GM21825 (cell line): ENCODE measurements around the gene WSB1.
"Not testable (repeated sequence)": the region's sequence is repeated elsewhere in the genome, so short reads cannot be mapped to it uniquely, and the experiment has no call there.

Source experiments
- ATAC-seq: cut with Tn5 transposase; IDR thresholded peaks from one replicate; pipeline ENCODE4 v1.9.1; 2021; ENCODE audit warnings: mild to moderate bottlenecking, moderate library complexity; ENCODE audit not compliant: unreplicated experiment

Gene WSB1

GRCh38 chr17:27276653-27277156 is 17.2 kb upstream of the WSB1 start:
- no peak for ATAC-seq

- ATAC-seq = not testable (repeated sequence)
Measured at GRCh38 chr17:27279132-27279531, 14.8 kb upstream of the WSB1 start.

GRCh38 chr17:27280527-27280926 is 13.4 kb upstream of the WSB1 start:
- no peak for ATAC-seq

- ATAC-seq = no peak
Measured at GRCh38 chr17:27281438-27281837, 12.5 kb upstream of the WSB1 start.

GRCh38 chr17:27282054-27282551 is 11.8 kb upstream of the WSB1 start:
- no peak for ATAC-seq

- no peak for ATAC-seq
Measured at GRCh38 chr17:27283060-27283459, 10.9 kb upstream of the WSB1 start.

- ATAC-seq = no peak
Measured at GRCh38 chr17:27283751-27284150, 10.2 kb upstream of the WSB1 start.

- no peak for ATAC-seq
Measured at GRCh38 chr17:27284811-27285415, 9.0 kb upstream of the WSB1 start.

GRCh38 chr17:27285516-27285915 is 8.4 kb upstream of the WSB1 start:
- no peak for ATAC-seq

- no peak for ATAC-seq
Measured at GRCh38 chr17:27288183-27288582, 5.7 kb upstream of the WSB1 start.

- no peak for ATAC-seq
Measured at GRCh38 chr17:27289856-27290255, 4.1 kb upstream of the WSB1 start.

- ATAC-seq = no peak
Measured at GRCh38 chr17:27290916-27291598, 2.9 kb upstream of the WSB1 start.

GRCh38 chr17:27293359-27293897 is 486 bp upstream of the WSB1 start:
- no peak for ATAC-seq

- peak; percentile 38 for ATAC-seq
Measured at GRCh38 chr17:27294689-27295630, 1.0 kb downstream of the WSB1 start.

GRCh38 chr17:27295945-27296344 is 2.0 kb downstream of the WSB1 start:
- ATAC-seq = no peak

GRCh38 chr17:27296428-27296979 is 2.6 kb downstream of the WSB1 start:
- no peak for ATAC-seq

GRCh38 chr17:27299384-27300049 is 5.6 kb downstream of the WSB1 start:
- no peak for ATAC-seq

GRCh38 chr17:27303734-27304133 is 9.8 kb downstream of the WSB1 start:
- no peak for ATAC-seq

GRCh38 chr17:27306276-27306835 is 12.4 kb downstream of the WSB1 start:
- ATAC-seq = no peak

- ATAC-seq = no peak
Measured at GRCh38 chr17:27310565-27311110, 16.7 kb downstream of the WSB1 start.
